ENCODE results near the gene RBPMS2.

RBPMS2 gene

DNA sequence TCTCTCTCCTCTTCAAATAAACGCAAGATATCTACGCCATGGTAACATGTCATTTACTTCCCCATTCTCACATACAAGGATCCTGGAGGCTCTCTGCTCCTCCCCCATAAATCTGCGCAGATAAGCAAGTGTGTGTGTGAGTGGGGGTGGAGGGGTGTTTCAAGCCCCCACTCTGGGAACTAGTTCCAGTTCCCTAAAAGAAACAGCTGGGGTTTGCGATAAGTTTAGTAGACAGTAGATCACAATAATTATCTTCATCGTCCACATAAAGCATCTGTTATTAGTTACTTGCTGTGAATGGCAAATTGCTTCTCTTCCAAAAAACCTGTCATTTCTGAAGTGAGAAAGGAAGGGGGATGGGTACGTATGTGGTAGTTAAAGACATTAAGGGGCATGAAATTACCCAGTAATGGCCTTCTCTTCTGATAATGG, 79.8 kb downstream of the RBPMS2 start:
- TF ChIP-seq POLR2AphosphoS5 (IDR thresholded peaks at IDR 0.05; ENCODE audit: low read depth) = peak; percentile 84
- no peak for TF ChIP-seq GABPA (IDR thresholded peaks at IDR 0.05; ENCODE audit: low read depth)
- peak; percentile 85 for TF ChIP-seq SPI1 (IDR thresholded peaks at IDR 0.05; ENCODE audit: borderline replicate concordance, low read depth)
- DNase-seq (ENCODE audit: low read depth in 1 of 2, low spot score in 1 of 2) = peak; percentile 51 to 81
- peak overlapping the region; percentile 66 for H3K27ac ChIP-seq (replicated peaks)
- no peak overlapping the region for H3K4me3 ChIP-seq (replicated peaks; ENCODE audit: insufficient read depth, low read length)
- H3K27me3 ChIP-seq (ENCODE audit: insufficient read depth, poor library complexity, severe bottlenecking) = no peaks in the 10 kb centered on the region

DNA sequence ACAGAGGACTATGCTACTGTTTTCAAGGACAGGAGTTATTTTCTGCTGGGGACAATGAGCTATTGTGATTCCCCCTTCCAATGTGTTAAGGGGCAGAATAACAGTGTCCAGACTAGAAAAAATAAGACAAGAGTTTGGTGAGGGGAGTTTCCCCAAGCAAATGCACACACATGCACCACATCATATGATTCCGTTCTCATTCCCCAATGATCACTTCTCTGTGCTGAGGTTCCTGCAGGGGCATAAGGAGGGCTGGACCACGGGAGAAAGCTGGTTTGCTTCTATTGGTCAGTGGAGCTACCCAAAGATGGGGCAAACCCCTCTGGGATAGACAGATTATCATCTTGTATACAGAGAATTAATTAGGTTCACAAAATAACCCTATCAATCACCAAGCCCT, 80.6 kb downstream of the RBPMS2 start:
- no peaks in the 10 kb centered on the region for H3K27me3 ChIP-seq (ENCODE audit: insufficient read depth, poor library complexity, severe bottlenecking)
- DNase-seq (ENCODE audit: low read depth in 1 of 2, low spot score in 1 of 2) = no peak
- H3K4me3 ChIP-seq (replicated peaks; ENCODE audit: insufficient read depth, low read length) = no peak overlapping the region
- TF ChIP-seq GABPA (IDR thresholded peaks at IDR 0.05; ENCODE audit: low read depth) = no peak
- TF ChIP-seq SPI1 (IDR thresholded peaks at IDR 0.05; ENCODE audit: borderline replicate concordance, low read depth) = no peak
- TF ChIP-seq POLR2AphosphoS5 (IDR thresholded peaks at IDR 0.05; ENCODE audit: low read depth) = no peak
- TF ChIP-seq, protein P1, sequence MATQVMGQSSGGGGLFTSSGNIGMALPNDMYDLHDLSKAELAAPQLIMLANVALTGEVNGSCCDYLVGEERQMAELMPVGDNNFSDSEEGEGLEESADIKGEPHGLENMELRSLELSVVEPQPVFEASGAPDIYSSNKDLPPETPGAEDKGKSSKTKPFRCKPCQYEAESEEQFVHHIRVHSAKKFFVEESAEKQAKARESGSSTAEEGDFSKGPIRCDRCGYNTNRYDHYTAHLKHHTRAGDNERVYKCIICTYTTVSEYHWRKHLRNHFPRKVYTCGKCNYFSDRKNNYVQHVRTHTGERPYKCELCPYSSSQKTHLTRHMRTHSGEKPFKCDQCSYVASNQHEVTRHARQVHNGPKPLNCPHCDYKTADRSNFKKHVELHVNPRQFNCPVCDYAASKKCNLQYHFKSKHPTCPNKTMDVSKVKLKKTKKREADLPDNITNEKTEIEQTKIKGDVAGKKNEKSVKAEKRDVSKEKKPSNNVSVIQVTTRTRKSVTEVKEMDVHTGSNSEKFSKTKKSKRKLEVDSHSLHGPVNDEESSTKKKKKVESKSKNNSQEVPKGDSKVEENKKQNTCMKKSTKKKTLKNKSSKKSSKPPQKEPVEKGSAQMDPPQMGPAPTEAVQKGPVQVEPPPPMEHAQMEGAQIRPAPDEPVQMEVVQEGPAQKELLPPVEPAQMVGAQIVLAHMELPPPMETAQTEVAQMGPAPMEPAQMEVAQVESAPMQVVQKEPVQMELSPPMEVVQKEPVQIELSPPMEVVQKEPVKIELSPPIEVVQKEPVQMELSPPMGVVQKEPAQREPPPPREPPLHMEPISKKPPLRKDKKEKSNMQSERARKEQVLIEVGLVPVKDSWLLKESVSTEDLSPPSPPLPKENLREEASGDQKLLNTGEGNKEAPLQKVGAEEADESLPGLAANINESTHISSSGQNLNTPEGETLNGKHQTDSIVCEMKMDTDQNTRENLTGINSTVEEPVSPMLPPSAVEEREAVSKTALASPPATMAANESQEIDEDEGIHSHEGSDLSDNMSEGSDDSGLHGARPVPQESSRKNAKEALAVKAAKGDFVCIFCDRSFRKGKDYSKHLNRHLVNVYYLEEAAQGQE (IDR thresholded peaks at IDR 0.05; ENCODE audit: insufficient replicate concordance, low read depth) = no peak
- TF ChIP-seq, protein P2, sequence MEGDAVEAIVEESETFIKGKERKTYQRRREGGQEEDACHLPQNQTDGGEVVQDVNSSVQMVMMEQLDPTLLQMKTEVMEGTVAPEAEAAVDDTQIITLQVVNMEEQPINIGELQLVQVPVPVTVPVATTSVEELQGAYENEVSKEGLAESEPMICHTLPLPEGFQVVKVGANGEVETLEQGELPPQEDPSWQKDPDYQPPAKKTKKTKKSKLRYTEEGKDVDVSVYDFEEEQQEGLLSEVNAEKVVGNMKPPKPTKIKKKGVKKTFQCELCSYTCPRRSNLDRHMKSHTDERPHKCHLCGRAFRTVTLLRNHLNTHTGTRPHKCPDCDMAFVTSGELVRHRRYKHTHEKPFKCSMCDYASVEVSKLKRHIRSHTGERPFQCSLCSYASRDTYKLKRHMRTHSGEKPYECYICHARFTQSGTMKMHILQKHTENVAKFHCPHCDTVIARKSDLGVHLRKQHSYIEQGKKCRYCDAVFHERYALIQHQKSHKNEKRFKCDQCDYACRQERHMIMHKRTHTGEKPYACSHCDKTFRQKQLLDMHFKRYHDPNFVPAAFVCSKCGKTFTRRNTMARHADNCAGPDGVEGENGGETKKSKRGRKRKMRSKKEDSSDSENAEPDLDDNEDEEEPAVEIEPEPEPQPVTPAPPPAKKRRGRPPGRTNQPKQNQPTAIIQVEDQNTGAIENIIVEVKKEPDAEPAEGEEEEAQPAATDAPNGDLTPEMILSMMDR (IDR thresholded peaks at IDR 0.05; ENCODE audit: insufficient read depth, low read length) = no peak
- H3K27ac ChIP-seq (replicated peaks) = peak overlapping the region; percentile 66

DNA sequence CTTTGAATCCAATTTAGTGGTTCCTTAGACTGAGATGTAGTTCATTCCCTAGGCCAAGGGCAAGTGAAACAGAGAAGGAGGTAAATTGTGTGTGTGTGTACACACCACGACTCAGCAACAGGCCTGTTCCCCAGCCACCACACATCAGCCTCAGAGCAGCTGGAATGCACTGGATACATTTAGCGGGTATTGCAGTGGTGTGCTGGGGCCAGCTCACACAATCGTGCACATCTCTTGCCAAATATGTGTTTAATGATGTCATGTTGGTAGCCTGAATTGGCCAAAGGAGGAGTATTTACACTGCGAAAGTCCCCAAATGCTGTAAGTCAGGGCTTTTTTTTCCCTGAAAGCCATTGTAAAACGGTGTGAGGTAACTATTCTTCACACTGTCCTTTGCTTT, 82.3 kb downstream of the RBPMS2 start:
- peak overlapping the region; percentile 35 for H3K27ac ChIP-seq (replicated peaks)
- 0 out of 2 replicates have a peak, but pooled peaks have one; percentile 29 for TF ChIP-seq POLR2AphosphoS5 (IDR thresholded peaks at IDR 0.05; ENCODE audit: low read depth)
- TF ChIP-seq, protein P1 (IDR thresholded peaks at IDR 0.05; ENCODE audit: insufficient replicate concordance, low read depth) = no peak
- no peak overlapping the region for H3K4me3 ChIP-seq (replicated peaks; ENCODE audit: insufficient read depth, low read length)
- DNase-seq (ENCODE audit: low read depth in 1 of 2, low spot score in 1 of 2) = peak in 1 of 2 experiments; percentile 38
- H3K27me3 ChIP-seq (ENCODE audit: insufficient read depth, poor library complexity, severe bottlenecking) = no peaks in the 10 kb centered on the region

DNA sequence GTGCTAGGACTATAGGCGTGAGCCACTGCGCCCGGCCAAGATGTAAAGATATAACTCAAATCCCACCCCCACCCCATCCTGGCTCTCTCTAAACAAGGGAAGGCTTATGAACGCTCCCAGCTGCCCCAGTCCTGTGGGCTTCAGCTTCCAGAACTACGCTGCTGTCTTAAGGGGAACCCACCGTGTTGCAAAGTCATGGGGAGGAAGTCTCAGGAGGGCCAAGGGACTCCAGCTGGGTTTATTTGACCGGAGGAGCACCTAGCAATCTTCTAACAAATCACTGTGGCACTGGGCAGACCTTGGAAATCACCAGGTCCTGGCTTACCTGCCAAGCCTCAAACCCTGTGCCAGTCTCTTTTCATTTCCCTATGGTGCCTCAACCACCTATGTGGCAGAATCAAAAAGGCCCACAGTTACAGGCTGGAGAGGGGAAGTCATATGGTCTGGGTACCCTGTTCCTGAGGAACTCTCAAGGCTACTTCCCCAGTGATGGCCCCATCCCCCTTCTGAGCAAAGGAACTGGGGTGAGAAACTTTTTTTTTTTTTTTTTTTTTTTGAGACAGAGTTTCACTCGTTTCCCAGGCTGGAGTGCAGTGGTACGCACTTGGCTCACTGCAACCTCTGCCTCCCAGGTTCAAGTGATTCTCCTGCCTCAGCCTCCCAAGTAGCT, 83.4 kb downstream of the RBPMS2 start:
- no peak overlapping the region for H3K4me3 ChIP-seq (replicated peaks; ENCODE audit: insufficient read depth, low read length)
- H3K27me3 ChIP-seq (ENCODE audit: insufficient read depth, poor library complexity, severe bottlenecking) = no peaks in the 10 kb centered on the region
- TF ChIP-seq SPI1 (IDR thresholded peaks at IDR 0.05; ENCODE audit: borderline replicate concordance, low read depth) = peak; percentile 88
- TF ChIP-seq GABPA (IDR thresholded peaks at IDR 0.05; ENCODE audit: low read depth) = no peak
- TF ChIP-seq, protein P1 (IDR thresholded peaks at IDR 0.05; ENCODE audit: insufficient replicate concordance, low read depth) = no peak
- peak; percentile 55 to 89 for DNase-seq (ENCODE audit: low read depth in 1 of 2, low spot score in 1 of 2)
- peak overlapping the region; percentile 35 for H3K27ac ChIP-seq (replicated peaks)

Measured in HL-60 (cell line).